SK-N-SH (cell line): Measurements from ENCODE around the gene TSPAN11.
"Not testable (repeated sequence)": the region's sequence is repeated elsewhere in the genome, so short reads cannot be mapped to it uniquely, and the experiment has no call there.

ENCODE experiments used
- CHD2 ChIP-seq: fragments of 150-350 bp; IDR thresholded peaks from 2 replicates; pipeline ENCODE4 v1.6.1; 2018; ENCODE audit warnings: low read length; ENCODE audit not compliant: partially characterized antibody
- EP300 ChIP-seq, 2 experiments: IDR thresholded peaks; 2 replicates each; pipeline versions ENCODE4 v1.4.0 to v1.6.1; 2012; ENCODE audit warnings: borderline replicate concordance in 1 of 2, low read depth in 1 of 2, low read length in 1 of 2
- EZH2phosphoT487 ChIP-seq: fragments of 200-600 bp; sonication (generic); IDR thresholded peaks from 2 replicates; pipeline ENCODE4 v1.6.1; 2017; ENCODE audit warnings: low read depth, mixed run types, mild to moderate bottlenecking, antibody characterized with exemption, moderate library complexity, borderline replicate concordance
- FOXM1 ChIP-seq: IDR thresholded peaks from 2 replicates; pipeline ENCODE4 v1.4.0; 2012; ENCODE audit warnings: low read depth, mild to moderate bottlenecking
- GATA2 ChIP-seq: sonication (generic); formaldehyde crosslinking; IDR thresholded peaks from 2 replicates; pipeline ENCODE4 v1.5.0; 2020; ENCODE audit warnings: mild to moderate bottlenecking, missing genetic modification reagents
- MAX ChIP-seq: IDR thresholded peaks from 2 replicates; pipeline ENCODE4 v1.4.0; 2012; ENCODE audit warnings: low read depth
- MEF2A ChIP-seq: IDR thresholded peaks from 2 replicates; pipeline ENCODE4 v1.4.0; 2012; ENCODE audit warnings: low read depth, borderline replicate concordance
- POLR2AphosphoS5 ChIP-seq: IDR thresholded peaks from 2 replicates; pipeline ENCODE4 v1.6.1; 2012; ENCODE audit warnings: low read depth, low read length
- RCOR1 ChIP-seq: fragments of 150-350 bp; IDR thresholded peaks from 2 replicates; pipeline ENCODE4 v1.6.1; 2017; ENCODE audit warnings: antibody characterized with exemption, low read length
- SIN3A ChIP-seq: IDR thresholded peaks from 2 replicates; pipeline ENCODE4 v1.6.1; 2012; ENCODE audit warnings: low read depth, mild to moderate bottlenecking, low read length, moderate library complexity, borderline replicate concordance
- SMC3 ChIP-seq: IDR thresholded peaks from 2 replicates; pipeline ENCODE4 v1.6.1; 2012; ENCODE audit warnings: low read depth, low read length, improper control_type of control experiment
- TF ChIP-seq, protein P1 (sequence below): fragments of 150-350 bp; IDR thresholded peaks from 2 replicates; pipeline ENCODE4 v1.6.1; 2017; ENCODE audit warnings: antibody characterized with exemption, low read length, low read depth, borderline replicate concordance
- TF ChIP-seq, protein P2 (sequence below): fragments of 200-600 bp; sonication (generic); IDR thresholded peaks from 2 replicates; pipeline ENCODE4 v1.6.1; 2017; ENCODE audit warnings: antibody characterized with exemption, mild to moderate bottlenecking, moderate library complexity

GRCh38 chr12:31027006-31027405 lies 100.5 kb downstream of the TSPAN11 start:
- TF ChIP-seq, protein P1, sequence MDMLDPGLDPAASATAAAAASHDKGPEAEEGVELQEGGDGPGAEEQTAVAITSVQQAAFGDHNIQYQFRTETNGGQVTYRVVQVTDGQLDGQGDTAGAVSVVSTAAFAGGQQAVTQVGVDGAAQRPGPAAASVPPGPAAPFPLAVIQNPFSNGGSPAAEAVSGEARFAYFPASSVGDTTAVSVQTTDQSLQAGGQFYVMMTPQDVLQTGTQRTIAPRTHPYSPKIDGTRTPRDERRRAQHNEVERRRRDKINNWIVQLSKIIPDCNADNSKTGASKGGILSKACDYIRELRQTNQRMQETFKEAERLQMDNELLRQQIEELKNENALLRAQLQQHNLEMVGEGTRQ, result not testable (repeated sequence)
- TF ChIP-seq MEF2A; SMC3; SIN3A; POLR2AphosphoS5; EP300 (IDR thresholded peaks at IDR 0.05; ENCODE audit: borderline replicate concordance in 1 of 2, low read depth in 1 of 2, low read length in 1 of 2); EZH2phosphoT487; GATA2; RCOR1; FOXM1; CHD2; MAX: not testable (repeated sequence)
- TF ChIP-seq, protein P2, sequence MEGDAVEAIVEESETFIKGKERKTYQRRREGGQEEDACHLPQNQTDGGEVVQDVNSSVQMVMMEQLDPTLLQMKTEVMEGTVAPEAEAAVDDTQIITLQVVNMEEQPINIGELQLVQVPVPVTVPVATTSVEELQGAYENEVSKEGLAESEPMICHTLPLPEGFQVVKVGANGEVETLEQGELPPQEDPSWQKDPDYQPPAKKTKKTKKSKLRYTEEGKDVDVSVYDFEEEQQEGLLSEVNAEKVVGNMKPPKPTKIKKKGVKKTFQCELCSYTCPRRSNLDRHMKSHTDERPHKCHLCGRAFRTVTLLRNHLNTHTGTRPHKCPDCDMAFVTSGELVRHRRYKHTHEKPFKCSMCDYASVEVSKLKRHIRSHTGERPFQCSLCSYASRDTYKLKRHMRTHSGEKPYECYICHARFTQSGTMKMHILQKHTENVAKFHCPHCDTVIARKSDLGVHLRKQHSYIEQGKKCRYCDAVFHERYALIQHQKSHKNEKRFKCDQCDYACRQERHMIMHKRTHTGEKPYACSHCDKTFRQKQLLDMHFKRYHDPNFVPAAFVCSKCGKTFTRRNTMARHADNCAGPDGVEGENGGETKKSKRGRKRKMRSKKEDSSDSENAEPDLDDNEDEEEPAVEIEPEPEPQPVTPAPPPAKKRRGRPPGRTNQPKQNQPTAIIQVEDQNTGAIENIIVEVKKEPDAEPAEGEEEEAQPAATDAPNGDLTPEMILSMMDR, result not testable (repeated sequence)
